Measurements from ENCODE around the gene GET4.

GET4 gene

DNA sequence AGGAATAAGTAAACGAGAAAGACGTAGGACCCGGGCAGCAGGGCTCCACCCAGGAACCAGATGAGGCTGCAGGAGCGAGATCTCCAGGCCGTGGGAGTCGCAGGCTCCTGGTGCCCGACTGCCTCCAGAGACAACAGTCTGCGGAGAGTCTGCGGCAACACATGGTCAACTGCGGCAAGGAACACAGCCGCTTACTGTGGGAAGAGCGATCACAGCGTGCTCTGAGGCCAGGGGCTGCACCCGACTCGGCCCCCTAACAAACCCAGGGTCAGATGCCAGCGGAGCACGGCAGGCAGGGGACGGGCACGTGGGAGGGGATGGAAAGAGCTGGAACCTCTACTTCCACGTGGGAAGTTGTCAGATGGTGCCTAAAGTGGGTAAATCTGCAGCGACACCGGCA, 26.6 kb downstream of the GET4 start (continued):
- TF ChIP-seq, protein P1, sequence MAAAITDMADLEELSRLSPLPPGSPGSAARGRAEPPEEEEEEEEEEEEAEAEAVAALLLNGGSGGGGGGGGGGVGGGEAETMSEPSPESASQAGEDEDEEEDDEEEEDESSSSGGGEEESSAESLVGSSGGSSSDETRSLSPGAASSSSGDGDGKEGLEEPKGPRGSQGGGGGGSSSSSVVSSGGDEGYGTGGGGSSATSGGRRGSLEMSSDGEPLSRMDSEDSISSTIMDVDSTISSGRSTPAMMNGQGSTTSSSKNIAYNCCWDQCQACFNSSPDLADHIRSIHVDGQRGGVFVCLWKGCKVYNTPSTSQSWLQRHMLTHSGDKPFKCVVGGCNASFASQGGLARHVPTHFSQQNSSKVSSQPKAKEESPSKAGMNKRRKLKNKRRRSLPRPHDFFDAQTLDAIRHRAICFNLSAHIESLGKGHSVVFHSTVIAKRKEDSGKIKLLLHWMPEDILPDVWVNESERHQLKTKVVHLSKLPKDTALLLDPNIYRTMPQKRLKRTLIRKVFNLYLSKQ (tag by site-specific recombination; IDR thresholded peaks at IDR 0.05; ENCODE audit: borderline replicate concordance), result no peak
- no peak for TF ChIP-seq ZNF132 (tag by site-specific recombination; IDR thresholded peaks at IDR 0.05; ENCODE audit: borderline replicate concordance)

DNA sequence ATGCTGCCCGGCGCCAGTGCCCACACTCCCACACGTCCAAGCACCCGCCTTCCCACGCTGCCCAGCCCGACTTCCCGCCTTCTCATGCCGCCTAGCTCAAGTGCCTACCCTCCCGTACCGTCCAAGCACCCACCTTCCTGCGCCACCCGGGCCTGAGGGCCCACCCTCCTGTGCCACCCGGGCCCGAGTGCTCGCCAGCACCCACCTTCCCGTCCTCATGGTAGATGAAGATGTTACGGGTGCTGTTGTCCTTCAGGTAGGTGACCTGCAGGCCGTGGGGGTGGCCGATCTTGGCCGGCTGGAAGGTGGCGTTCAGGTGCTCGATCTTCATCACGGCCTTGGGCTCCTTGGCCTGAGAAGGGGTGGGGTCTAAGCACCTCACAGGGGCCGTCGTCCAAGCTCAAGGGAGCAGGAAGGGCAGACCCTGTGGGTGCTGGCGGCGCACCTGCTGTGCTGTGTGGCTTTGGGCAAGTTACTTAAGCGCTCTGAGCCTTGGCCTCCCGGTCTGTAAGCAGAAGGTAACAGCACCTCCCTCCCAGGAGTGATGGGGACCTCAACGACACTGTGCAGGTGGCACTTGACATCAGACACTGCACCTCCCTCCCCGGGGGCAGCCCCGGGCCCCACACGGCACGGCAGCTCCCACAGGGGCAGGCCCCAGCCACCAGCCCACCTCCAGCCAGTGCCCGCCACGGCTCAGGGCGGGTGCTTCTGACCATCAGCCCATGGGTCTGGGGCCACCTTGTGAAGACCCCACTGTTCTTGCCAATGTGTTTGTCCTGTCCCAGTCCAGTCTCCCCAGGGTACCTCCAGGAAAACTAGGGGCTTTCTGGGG, 27.8 kb downstream of the GET4 start:
- no peak overlapping the region for H3K4me3 ChIP-seq (ENCODE audit: low read depth, low read length)
- peaks cover 5% of the 10 kb centered on the region; the same call in 1 of the 2 replicates for H3K4me1 ChIP-seq (ENCODE audit: control insufficient read depth, insufficient read depth, low read length)
- ChIA-PET POLR2A (no interaction called here), CTCF (no interaction called here)
- TF ChIP-seq, protein P2, sequence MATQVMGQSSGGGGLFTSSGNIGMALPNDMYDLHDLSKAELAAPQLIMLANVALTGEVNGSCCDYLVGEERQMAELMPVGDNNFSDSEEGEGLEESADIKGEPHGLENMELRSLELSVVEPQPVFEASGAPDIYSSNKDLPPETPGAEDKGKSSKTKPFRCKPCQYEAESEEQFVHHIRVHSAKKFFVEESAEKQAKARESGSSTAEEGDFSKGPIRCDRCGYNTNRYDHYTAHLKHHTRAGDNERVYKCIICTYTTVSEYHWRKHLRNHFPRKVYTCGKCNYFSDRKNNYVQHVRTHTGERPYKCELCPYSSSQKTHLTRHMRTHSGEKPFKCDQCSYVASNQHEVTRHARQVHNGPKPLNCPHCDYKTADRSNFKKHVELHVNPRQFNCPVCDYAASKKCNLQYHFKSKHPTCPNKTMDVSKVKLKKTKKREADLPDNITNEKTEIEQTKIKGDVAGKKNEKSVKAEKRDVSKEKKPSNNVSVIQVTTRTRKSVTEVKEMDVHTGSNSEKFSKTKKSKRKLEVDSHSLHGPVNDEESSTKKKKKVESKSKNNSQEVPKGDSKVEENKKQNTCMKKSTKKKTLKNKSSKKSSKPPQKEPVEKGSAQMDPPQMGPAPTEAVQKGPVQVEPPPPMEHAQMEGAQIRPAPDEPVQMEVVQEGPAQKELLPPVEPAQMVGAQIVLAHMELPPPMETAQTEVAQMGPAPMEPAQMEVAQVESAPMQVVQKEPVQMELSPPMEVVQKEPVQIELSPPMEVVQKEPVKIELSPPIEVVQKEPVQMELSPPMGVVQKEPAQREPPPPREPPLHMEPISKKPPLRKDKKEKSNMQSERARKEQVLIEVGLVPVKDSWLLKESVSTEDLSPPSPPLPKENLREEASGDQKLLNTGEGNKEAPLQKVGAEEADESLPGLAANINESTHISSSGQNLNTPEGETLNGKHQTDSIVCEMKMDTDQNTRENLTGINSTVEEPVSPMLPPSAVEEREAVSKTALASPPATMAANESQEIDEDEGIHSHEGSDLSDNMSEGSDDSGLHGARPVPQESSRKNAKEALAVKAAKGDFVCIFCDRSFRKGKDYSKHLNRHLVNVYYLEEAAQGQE (tag by site-specific recombination; IDR thresholded peaks at IDR 0.05), result no peak
- 0 out of 2 replicates have a peak, but pooled peaks have one; percentile 8 for TF ChIP-seq ZFHX2 (tag by site-specific recombination; conservative IDR thresholded peaks at IDR 0.05)
- TF ChIP-seq, protein P3, sequence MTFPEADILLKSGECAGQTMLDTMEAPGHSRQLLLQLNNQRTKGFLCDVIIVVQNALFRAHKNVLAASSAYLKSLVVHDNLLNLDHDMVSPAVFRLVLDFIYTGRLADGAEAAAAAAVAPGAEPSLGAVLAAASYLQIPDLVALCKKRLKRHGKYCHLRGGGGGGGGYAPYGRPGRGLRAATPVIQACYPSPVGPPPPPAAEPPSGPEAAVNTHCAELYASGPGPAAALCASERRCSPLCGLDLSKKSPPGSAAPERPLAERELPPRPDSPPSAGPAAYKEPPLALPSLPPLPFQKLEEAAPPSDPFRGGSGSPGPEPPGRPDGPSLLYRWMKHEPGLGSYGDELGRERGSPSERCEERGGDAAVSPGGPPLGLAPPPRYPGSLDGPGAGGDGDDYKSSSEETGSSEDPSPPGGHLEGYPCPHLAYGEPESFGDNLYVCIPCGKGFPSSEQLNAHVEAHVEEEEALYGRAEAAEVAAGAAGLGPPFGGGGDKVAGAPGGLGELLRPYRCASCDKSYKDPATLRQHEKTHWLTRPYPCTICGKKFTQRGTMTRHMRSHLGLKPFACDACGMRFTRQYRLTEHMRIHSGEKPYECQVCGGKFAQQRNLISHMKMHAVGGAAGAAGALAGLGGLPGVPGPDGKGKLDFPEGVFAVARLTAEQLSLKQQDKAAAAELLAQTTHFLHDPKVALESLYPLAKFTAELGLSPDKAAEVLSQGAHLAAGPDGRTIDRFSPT (tag by site-specific recombination; IDR thresholded peaks at IDR 0.05), result 0 out of 2 replicates have a peak, but pooled peaks have one; percentile 34
- no peaks in the 10 kb centered on the region for H3K36me3 ChIP-seq (ENCODE audit: control insufficient read depth in 2 of 2, insufficient read depth in 1 of 2, low read length in 2 of 2)
- H3K27ac ChIP-seq (ENCODE audit: extremely low read depth, low read depth, low read length), result no peak overlapping the region
- no peaks in the 10 kb centered on the region for H3K9me3 ChIP-seq (ENCODE audit: control insufficient read depth, insufficient read depth, low read depth, low read length)

DNA sequence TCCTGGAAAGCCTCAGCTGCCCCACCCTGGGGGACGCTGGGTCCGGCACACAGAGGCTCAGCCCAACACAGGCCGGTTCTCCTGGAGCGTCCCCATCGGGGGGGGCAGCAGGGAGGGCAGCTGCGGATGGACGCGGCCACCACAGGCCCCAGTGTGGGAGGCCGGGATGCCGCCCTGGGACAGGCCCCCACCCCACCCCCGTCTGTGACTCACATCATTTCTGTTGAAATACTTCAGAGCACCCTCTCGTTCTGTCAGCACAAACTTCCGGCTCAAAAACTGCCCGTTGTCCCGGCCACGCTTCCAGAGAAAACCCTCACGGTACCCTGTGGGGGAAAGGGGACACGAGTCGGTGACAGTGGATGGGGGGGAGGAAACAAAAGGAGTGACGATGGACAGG, 28.5 kb downstream of the GET4 start:
- no peaks in the 10 kb centered on the region for H3K36me3 ChIP-seq (ENCODE audit: control insufficient read depth in 2 of 2, insufficient read depth in 1 of 2, low read length in 2 of 2)
- CTCF ChIA-PET, result no interaction called here
- peaks cover 5% of the 10 kb centered on the region; the same call in 1 of the 2 replicates for H3K4me1 ChIP-seq (ENCODE audit: control insufficient read depth, insufficient read depth, low read length)
- no peaks in the 10 kb centered on the region for H3K9me3 ChIP-seq (ENCODE audit: control insufficient read depth, insufficient read depth, low read depth, low read length)
- POLR2A ChIA-PET, result no interaction called here
- no peak overlapping the region for H3K4me3 ChIP-seq (ENCODE audit: low read depth, low read length)
- H3K27ac ChIP-seq (ENCODE audit: extremely low read depth, low read depth, low read length), result no peak overlapping the region
- TF ChIP-seq KLF8 (tag by site-specific recombination; IDR thresholded peaks at IDR 0.05) (no peak), ZNF433 (tag by site-specific recombination; IDR thresholded peaks at IDR 0.05; ENCODE audit: low read depth) (no peak), ZNF548 (tag by site-specific recombination; IDR thresholded peaks at IDR 0.05) (no peak), KLF9 (tag by site-specific recombination; IDR thresholded peaks at IDR 0.05; ENCODE audit: low read depth) (no peak), ZNF335 (tag by site-specific recombination; conservative IDR thresholded peaks at IDR 0.05) (no peak)

DNA sequence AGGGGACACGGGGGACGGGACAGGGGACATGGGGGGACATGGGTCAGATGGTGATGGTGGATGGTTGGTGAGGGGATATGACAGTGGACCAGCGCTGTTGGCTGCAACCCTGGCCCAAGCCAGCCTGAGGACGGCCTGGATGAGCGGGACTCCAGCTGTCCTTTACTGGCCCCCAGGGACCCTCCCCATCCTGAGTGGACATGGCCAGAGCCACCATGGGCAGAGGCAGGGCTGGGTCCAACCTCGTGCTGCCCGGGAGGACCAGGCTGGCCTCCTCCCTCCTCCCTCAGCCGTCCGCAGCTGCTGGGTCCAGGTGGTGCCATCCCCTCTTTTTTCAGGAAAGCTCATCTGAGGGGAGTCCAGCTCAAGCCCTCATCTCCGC, 30.4 kb downstream of the GET4 start:
- Histone ChIP-seq H3K27ac (ENCODE audit: extremely low read depth, low read depth, low read length) (0 out of 2 replicates have a peak overlapping the region, but pooled peaks have one; percentile 9), H3K4me1 (ENCODE audit: control insufficient read depth, insufficient read depth, low read length) (no peaks in the 10 kb centered on the region; the same call in 1 of the 2 replicates), H3K9me3 (ENCODE audit: control insufficient read depth, insufficient read depth, low read depth, low read length) (no peaks in the 10 kb centered on the region), H3K36me3 (ENCODE audit: control insufficient read depth in 2 of 2, insufficient read depth in 1 of 2, low read length in 2 of 2) (no peaks in the 10 kb centered on the region), H3K4me3 (ENCODE audit: low read depth, low read length) (no peak overlapping the region)
- no peak for TF ChIP-seq MZF1 (tag by site-specific recombination; IDR thresholded peaks at IDR 0.05; ENCODE audit: borderline replicate concordance)
- no peak for TF ChIP-seq ZNF529 (tag by site-specific recombination; IDR thresholded peaks at IDR 0.05; ENCODE audit: insufficient replicate concordance)
- TF ChIP-seq BCL11A (tag by site-specific recombination; IDR thresholded peaks at IDR 0.05; ENCODE audit: low read depth), result peak; percentile 58; the same call in 1 of the 2 replicates
- ChIA-PET CTCF (interaction anchor here (1.0 kb wide), 1 partner anchor 86 kb away, joined by 3 read pairs; no protein-coding TSS in a partner anchor), POLR2A (no interaction called here)
